H1 (cell line): Measurements from ENCODE around the gene PREX1. TPM values are rescaled to one million over a fixed set of nuclear protein-coding genes. Genes with fewer than 3 reads are reported as not detected.

Source experiments
- CTCF ChIA-PET: fragments of 300-600 bp; sonication (Branson Sonifier 250); formaldehyde crosslinking; loops from one replicate; lab custom pipeline; 2021; ENCODE audit not compliant: partially characterized antibody; lab: Charles Lee
- POLR2A ChIA-PET: fragments of 300-600 bp; sonication (Branson Sonifier 250); formaldehyde crosslinking; loops from one replicate; lab custom pipeline; 2021; ENCODE audit warnings: inconsistent platforms; ENCODE audit not compliant: partially characterized antibody; lab: Charles Lee
- DNase-seq, 2 experiments: peaks; one replicate each; pipeline versions ENCODE4 v3.0.0 to v3.0.0-alpha.2; 2010 to 2022; ENCODE audit warnings: low spot score in 2 of 2, low read depth in 1 of 2, mixed read lengths in 1 of 2
- FAIRE-seq: peaks from 2 replicates; lab custom pipeline; 2011; peaks lifted over from hg19 to GRCh38; lab: Jason Lieb, UNC
- H2AFZ ChIP-seq: 2 replicates; pipeline ENCODE4 v1.8.1; 2012; ENCODE audit warnings: low read length, inconsistent platforms
- H2AK5ac ChIP-seq: 2 replicates; pipeline ENCODE4 v1.6.1; 2013; ENCODE audit warnings: low read depth, low read length
- H2BK120ac ChIP-seq: replicated peaks from 2 replicates; pipeline ENCODE3; 2013; ENCODE audit warnings: low read depth, low read length, inconsistent platforms
- H2BK12ac ChIP-seq: 2 replicates; pipeline ENCODE4 v1.6.1; 2013; ENCODE audit warnings: low read depth, low read length
- H2BK15ac ChIP-seq: 2 replicates; pipeline ENCODE4 v1.6.1; 2013; ENCODE audit warnings: low read length
- H2BK20ac ChIP-seq: 2 replicates; pipeline ENCODE4 v1.6.1; 2013; ENCODE audit warnings: low read length
- H2BK5ac ChIP-seq: 2 replicates; pipeline ENCODE4 v1.6.1; 2013; ENCODE audit warnings: low read depth, low read length
- H3K14ac ChIP-seq: 2 replicates; pipeline ENCODE4 v1.6.1; 2013; ENCODE audit warnings: inconsistent platforms; ENCODE audit not compliant: insufficient read length
- H3K18ac ChIP-seq: 2 replicates; pipeline ENCODE4 v1.6.1; 2013; ENCODE audit warnings: low read length; ENCODE audit errors: extremely low read depth
- H3K23ac ChIP-seq: 2 replicates; pipeline ENCODE4 v1.6.1; 2013; ENCODE audit warnings: inconsistent platforms; ENCODE audit not compliant: insufficient read length
- H3K23me2 ChIP-seq: 2 replicates; pipeline ENCODE4 v1.6.1; 2013; ENCODE audit warnings: low read depth, low read length
- H3K27ac ChIP-seq: 2 replicates; pipeline ENCODE4 v1.6.1; 2011; ENCODE audit warnings: low read depth, low read length, inconsistent platforms
- H3K27me3 ChIP-seq, 4 experiments: replicated peaks in 1 of 4; 1 replicate in 1 of 4; 2 replicates in 3 of 4; pipeline versions ENCODE4 v1.6.1 to v1.8.1; 2011 to 2013; ENCODE audit warnings: low read length in 3 of 4, mild to moderate bottlenecking in 3 of 4, inconsistent platforms in 2 of 4, mixed read lengths in 2 of 4, moderate library complexity in 1 of 4; ENCODE audit not compliant: control insufficient read depth in 3 of 4, insufficient read depth in 3 of 4; ENCODE audit errors: extremely low read depth in 1 of 4
- H3K36me3 ChIP-seq, 4 experiments: 2 replicates each; pipeline versions ENCODE4 v1.6.1 to v1.8.1; 2011 to 2013; ENCODE audit warnings: mild to moderate bottlenecking in 4 of 4, low read length in 3 of 4, moderate library complexity in 2 of 4, control low read depth in 1 of 4, inconsistent platforms in 1 of 4; ENCODE audit not compliant: insufficient read depth in 4 of 4, control insufficient read depth in 2 of 4
- H3K4ac ChIP-seq: replicated peaks from 2 replicates; pipeline ENCODE3; 2013; ENCODE audit warnings: low read length, low read depth, mixed read lengths, inconsistent platforms; ENCODE audit not compliant: insufficient read length
- H3K4me1 ChIP-seq, 4 experiments: replicated peaks in 1 of 4; 1 replicate in 1 of 4; 2 replicates in 3 of 4; pipeline versions ENCODE4 v1.6.1 to v1.8.1; 2011 to 2013; ENCODE audit warnings: low read length in 3 of 4, inconsistent platforms in 2 of 4, mixed read lengths in 1 of 4; ENCODE audit not compliant: insufficient read depth in 4 of 4, control insufficient read depth in 3 of 4
- H3K4me2 ChIP-seq, 2 experiments: 2 replicates each; pipeline versions ENCODE4 v1.6.1 to v1.8.1; 2011 to 2013; ENCODE audit warnings: low read depth in 2 of 2, low read length in 2 of 2, control low read depth in 1 of 2, inconsistent platforms in 1 of 2, mild to moderate bottlenecking in 1 of 2; ENCODE audit not compliant: insufficient read depth in 1 of 2
- H3K4me3 ChIP-seq, 4 experiments: fragments of 200-600, 300-600 bp in 1 of 4; sonication (generic), shearing (Covaris generic), sonication (Bioruptor Twin) in 1 of 4; 2 replicates each; pipeline versions ENCODE4 v1.5.1 to v1.8.1; 2011 to 2016; ENCODE audit warnings: low read length in 4 of 4, low read depth in 3 of 4, control low read depth in 2 of 4, inconsistent platforms in 2 of 4, mild to moderate bottlenecking in 2 of 4, mixed read lengths in 1 of 4, moderate library complexity in 1 of 4; ENCODE audit not compliant: insufficient read depth in 2 of 4; ENCODE audit errors: extremely low read depth in 1 of 4
- H3K56ac ChIP-seq: replicated peaks from 2 replicates; pipeline ENCODE3; 2013; ENCODE audit warnings: low read depth, mild to moderate bottlenecking, mixed read lengths, low read length, inconsistent platforms; ENCODE audit not compliant: insufficient read length
- H3K79me1 ChIP-seq: 2 replicates; pipeline ENCODE4 v1.6.1; 2013; ENCODE audit warnings: low read depth, low read length, control low read depth
- H3K79me2 ChIP-seq, 2 experiments: 2 replicates each; pipeline versions ENCODE4 v1.6.1 to v1.8.1; 2012 to 2013; ENCODE audit warnings: low read length in 2 of 2, mild to moderate bottlenecking in 2 of 2, inconsistent platforms in 1 of 2; ENCODE audit not compliant: insufficient read depth in 2 of 2, control insufficient read depth in 1 of 2
- H3K9ac ChIP-seq, 4 experiments: replicated peaks in 1 of 4; 1 replicate in 1 of 4; 2 replicates in 3 of 4; pipeline versions ENCODE4 v1.6.1 to v1.8.1; 2011 to 2013; ENCODE audit warnings: low read depth in 3 of 4, low read length in 3 of 4, control low read depth in 2 of 4, mild to moderate bottlenecking in 2 of 4, moderate library complexity in 2 of 4, inconsistent platforms in 1 of 4; ENCODE audit errors: extremely low read depth in 1 of 4
- H3K9me3 ChIP-seq, 2 experiments: 2 replicates each; pipeline versions ENCODE4 v1.6.1 to v1.8.1; 2012 to 2013; ENCODE audit warnings: mild to moderate bottlenecking in 2 of 2, moderate library complexity in 2 of 2, control low read depth in 1 of 2, inconsistent platforms in 1 of 2, low read depth in 1 of 2, low read length in 1 of 2, mixed read lengths in 1 of 2; ENCODE audit not compliant: insufficient read depth in 2 of 2
- H4K20me1 ChIP-seq, 2 experiments: replicated peaks in 1 of 2; 2 replicates each; pipeline versions ENCODE3 to v1.8.1; 2011 to 2013; ENCODE audit warnings: inconsistent platforms in 2 of 2, low read length in 2 of 2, mild to moderate bottlenecking in 1 of 2; ENCODE audit not compliant: insufficient read depth in 2 of 2, control insufficient read depth in 1 of 2
- H4K5ac ChIP-seq: 2 replicates; pipeline ENCODE4 v1.6.1; 2013; ENCODE audit warnings: low read length, low read depth, mixed read lengths, inconsistent platforms; ENCODE audit not compliant: insufficient read length
- H4K8ac ChIP-seq: 2 replicates; pipeline ENCODE4 v1.8.0; 2013; ENCODE audit warnings: mild to moderate bottlenecking, moderate library complexity, low read length, inconsistent platforms; ENCODE audit not compliant: insufficient read depth; ENCODE audit errors: extremely low read depth
- H4K91ac ChIP-seq: replicated peaks from 2 replicates; pipeline ENCODE3; 2013; ENCODE audit warnings: low read length, mixed read lengths, inconsistent platforms; ENCODE audit not compliant: insufficient read length
- CBX8 ChIP-seq: fragments of 300-800, 300-1000 bp; sonication (generic); IDR thresholded peaks from 2 replicates; pipeline ENCODE4 v1.7.1; 2016; ENCODE audit warnings: low read depth, low read length, borderline replicate concordance
- CTBP2 ChIP-seq: IDR thresholded peaks from 2 replicates; pipeline ENCODE4 v1.7.0; 2011; ENCODE audit warnings: borderline replicate concordance, mild to moderate bottlenecking, moderate library complexity, mixed read lengths, low read length; ENCODE audit not compliant: insufficient read depth, insufficient read length
- EZH2 ChIP-seq: fragments of 200-600 bp; sonication (generic); IDR thresholded peaks from 2 replicates; pipeline ENCODE4 v1.7.1; 2012; ENCODE audit warnings: low read depth, mild to moderate bottlenecking, moderate library complexity, low read length, inconsistent platforms; ENCODE audit not compliant: severe bottlenecking
- GABPA ChIP-seq: IDR thresholded peaks from 2 replicates; pipeline ENCODE4 v1.6.1; 2011; ENCODE audit warnings: mild to moderate bottlenecking, low read length, moderate library complexity, borderline replicate concordance; ENCODE audit not compliant: insufficient read depth
- HDAC2 ChIP-seq, 2 experiments: fragments of 300-600 bp in 1 of 2; sonication (generic) in 1 of 2; IDR thresholded peaks; 2 replicates each; pipeline ENCODE4 v1.6.1; 2011 to 2012; ENCODE audit warnings: low read depth in 2 of 2, low read length in 2 of 2, mild to moderate bottlenecking in 2 of 2, moderate library complexity in 2 of 2, borderline replicate concordance in 1 of 2, inconsistent platforms in 1 of 2
- JUN ChIP-seq: IDR thresholded peaks from 2 replicates; pipeline ENCODE4 v1.6.1; 2011; ENCODE audit warnings: low read depth, mild to moderate bottlenecking, improper control_type of control experiment, low read length
- NANOG ChIP-seq: IDR thresholded peaks from 2 replicates; pipeline ENCODE4 v1.6.1; 2011; ENCODE audit warnings: low read length, low read depth, mild to moderate bottlenecking, inconsistent platforms; ENCODE audit not compliant: insufficient read depth, poor library complexity, severe bottlenecking
- RBBP5 ChIP-seq: IDR thresholded peaks from 2 replicates; pipeline ENCODE4 v1.7.1; 2012; ENCODE audit warnings: low read depth, mild to moderate bottlenecking, inconsistent platforms, low read length, moderate library complexity, borderline replicate concordance
- RNF2 ChIP-seq: fragments of 200-900, 300-1000 bp; sonication (generic); IDR thresholded peaks from 2 replicates; pipeline ENCODE4 v1.7.1; 2016; ENCODE audit warnings: borderline replicate concordance, low read depth, mild to moderate bottlenecking, antibody characterized with exemption, low read length; ENCODE audit not compliant: poor library complexity, severe bottlenecking; ENCODE audit errors: missing control alignments
- SP1 ChIP-seq: IDR thresholded peaks from 2 replicates; pipeline ENCODE4 v1.6.1; 2011; ENCODE audit warnings: low read depth, low read length
- SRF ChIP-seq: IDR thresholded peaks from 2 replicates; pipeline ENCODE4 v1.6.1; 2011; ENCODE audit warnings: mild to moderate bottlenecking, low read depth, low read length, moderate library complexity
- TAF7 ChIP-seq: optimal IDR thresholded peaks from 2 replicates; pipeline ENCODE3; 2011; ENCODE audit warnings: low read depth, mild to moderate bottlenecking, inconsistent platforms, low read length, moderate library complexity, borderline replicate concordance
- YY1 ChIP-seq: IDR thresholded peaks from 2 replicates; pipeline ENCODE4 v1.6.1; 2011; ENCODE audit warnings: low read depth, mild to moderate bottlenecking, low read length
- WGBS, 2 experiments: shearing (Covaris generic) in 1 of 2; methylation state at CpG; one replicate each; pipeline versions ENCODE4 v1.1.6 to v1.1.7; 2013 to 2015; ENCODE audit warnings: low lambda C conversion rate in 2 of 2, mixed read lengths in 2 of 2, inconsistent platforms in 1 of 2, low coverage in 1 of 2, missing lambda C conversion rate in 1 of 2; ENCODE audit not compliant: insufficient replicate concordance in 2 of 2, insufficient coverage in 1 of 2, insufficient read length in 1 of 2; ENCODE audit errors: extremely low coverage in 1 of 2, missing lambda C conversion rate in 1 of 2; 5-methylcytosine and 5-hydroxymethylcytosine counted together
- polyA plus RNA-seq, 7 experiments: library from polyadenylated mRNA; depleted of rRNA in 3 of 7; stranded (reverse) in 5 of 7; unstranded in 2 of 7; fragments of >200 nt in 5 of 7; fragments of 200-250 nt in 2 of 7; gene quantifications; 1 replicate in 5 of 7; 2 replicates in 1 of 7; 4 replicates in 1 of 7; pipeline versions ENCODE4 v1.2.1 to v1.2.3, GENCODE V29; 2011 to 2013; ENCODE audit warnings: missing spikeins in 2 of 7, mixed read lengths in 2 of 7
- total RNA-seq: library from RNA; stranded (reverse); fragmentation: NEBNext Ultra II Directional; extraction: Animal tissue kit (Norgen Biotek cat#: 25700); gene quantifications from 2 replicates; pipeline ENCODE4 v1.2.1, GENCODE V29; 2021

Gene PREX1
- total and polyA plus RNA-seq, 2 of the 8 experiments (the other 6 are each of a cell fraction or from before 2014, with no cell fraction given), result 10.7 to 12.8 TPM

DNA sequence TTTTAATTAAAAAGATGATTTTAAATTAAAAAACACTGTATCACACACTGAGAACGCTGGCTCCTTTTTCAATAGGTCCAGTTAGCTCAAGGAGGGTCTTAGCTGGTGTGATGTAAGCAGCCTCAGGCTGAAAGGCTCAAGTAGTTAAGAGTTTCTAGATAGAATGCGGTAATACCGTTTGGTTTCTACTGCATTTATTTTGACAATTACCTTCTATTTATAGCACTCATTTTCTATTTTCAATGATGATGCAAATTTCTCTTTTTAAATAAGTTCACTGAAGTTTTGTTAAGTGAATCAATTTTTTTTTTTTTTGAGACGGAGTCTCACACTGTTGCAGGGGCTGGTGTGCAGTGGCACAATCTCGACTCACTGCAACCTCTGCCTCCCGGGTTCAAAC, 87.1 kb downstream of the PREX1 start:
- H2BK120ac ChIP-seq, result no peak overlapping the region
- ChIA-PET POLR2A (interaction anchor here (0.9 to 1.1 kb wide), 3 partner anchors 11 to 87 kb away, joined by 3 read pairs; partner anchors contain the start of gene PREX1), CTCF (interaction anchor here (1.0 to 1.4 kb wide), 3 partner anchors 9 to 83 kb away, joined by 3 to 4 read pairs (median 3); no protein-coding TSS in a partner anchor)
- FAIRE-seq (no peak), DNase-seq (no peak)
- WGBS, 2 experiments, result 91% methylated on average over 6 of the region's 6 CpGs; no CpG with 5 or more reads in 1 of the 2 experiments
- no peak overlapping the region for H3K14ac ChIP-seq
- H3K9me3 ChIP-seq, result no peaks in the 10 kb centered on the region
- H3K4me2 ChIP-seq, result no peak overlapping the region
- H2BK15ac ChIP-seq, result no peak overlapping the region
- H3K56ac ChIP-seq, result no peak overlapping the region
- no peak overlapping the region for H4K8ac ChIP-seq
- H3K18ac ChIP-seq, result no peak overlapping the region
- H3K4me3 ChIP-seq, result no peak overlapping the region
- no peak overlapping the region for H3K4ac ChIP-seq
- no peak overlapping the region for H2AK5ac ChIP-seq
- H4K20me1 ChIP-seq, result no peaks in the 10 kb centered on the region
- H3K23me2 ChIP-seq, result no peaks in the 10 kb centered on the region
- H3K79me2 ChIP-seq, result no peaks in the 10 kb centered on the region
- peaks cover 0 to 5% (median 0%) of the 10 kb centered on the region in 4 experiments; a peak in 3 of 7 replicates for H3K4me1 ChIP-seq
- H3K27me3 ChIP-seq, result no peaks in the 10 kb centered on the region
- H4K91ac ChIP-seq, result no peak overlapping the region
- no peak overlapping the region for H2BK12ac ChIP-seq
- H2BK5ac ChIP-seq, result no peak overlapping the region
- H3K27ac ChIP-seq, result no peak overlapping the region
- H3K36me3 ChIP-seq, result no peaks in the 10 kb centered on the region
- H2AFZ ChIP-seq, result no peak overlapping the region
- no peak overlapping the region for H3K23ac ChIP-seq
- H3K79me1 ChIP-seq, result no peaks in the 10 kb centered on the region
- no peak overlapping the region for H2BK20ac ChIP-seq
- H3K9ac ChIP-seq, result no peak overlapping the region
- H4K5ac ChIP-seq, result no peak overlapping the region
- TF ChIP-seq EZH2, result no peak
- no peak for TF ChIP-seq RBBP5
- no peak for TF ChIP-seq TAF7
- no peak for TF ChIP-seq CBX8
- TF ChIP-seq SP1, result no peak
- no peak for TF ChIP-seq CTBP2
- TF ChIP-seq YY1, result no peak
- TF ChIP-seq GABPA, result no peak
- no peak for TF ChIP-seq NANOG
- no peak for TF ChIP-seq JUN
- no peak for TF ChIP-seq HDAC2 (IDR thresholded peaks at IDR 0.05; ENCODE audit: borderline replicate concordance in 1 of 2, low read depth in 2 of 2, low read length in 2 of 2)
- no peak for TF ChIP-seq SRF
- TF ChIP-seq RNF2, result no peak
